Measurements from ENCODE around the gene HECA. TPM values are rescaled to one million over a fixed set of nuclear protein-coding genes. Genes with fewer than 3 reads are reported as not detected.

Gene HECA
- total and polyA plus RNA-seq, 2 of the 8 experiments (the other 6 are each of a cell fraction or from before 2014, with no cell fraction given), result 2.4 to 9.2 TPM

DNA sequence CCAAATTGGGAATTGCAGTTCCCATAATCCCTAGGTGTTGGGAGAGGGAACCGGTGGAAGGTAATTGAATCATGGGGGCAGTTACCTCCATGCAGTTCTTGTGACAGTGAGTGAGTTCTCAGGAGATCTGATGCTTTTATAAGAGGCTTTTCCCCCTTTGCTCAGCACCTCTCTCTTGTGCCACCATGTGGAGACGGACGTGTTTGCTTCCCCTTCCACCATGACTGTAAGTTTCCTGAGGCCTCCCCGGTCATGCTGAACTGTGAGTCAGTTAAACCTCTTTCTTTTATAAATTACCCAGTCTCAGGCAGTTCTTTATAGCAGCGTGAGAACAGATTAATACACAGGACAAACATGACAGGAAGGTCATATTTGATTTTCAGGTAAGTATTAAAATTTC lies 25.3 kb upstream of the HECA start (continued):
- TF ChIP-seq, protein P1, sequence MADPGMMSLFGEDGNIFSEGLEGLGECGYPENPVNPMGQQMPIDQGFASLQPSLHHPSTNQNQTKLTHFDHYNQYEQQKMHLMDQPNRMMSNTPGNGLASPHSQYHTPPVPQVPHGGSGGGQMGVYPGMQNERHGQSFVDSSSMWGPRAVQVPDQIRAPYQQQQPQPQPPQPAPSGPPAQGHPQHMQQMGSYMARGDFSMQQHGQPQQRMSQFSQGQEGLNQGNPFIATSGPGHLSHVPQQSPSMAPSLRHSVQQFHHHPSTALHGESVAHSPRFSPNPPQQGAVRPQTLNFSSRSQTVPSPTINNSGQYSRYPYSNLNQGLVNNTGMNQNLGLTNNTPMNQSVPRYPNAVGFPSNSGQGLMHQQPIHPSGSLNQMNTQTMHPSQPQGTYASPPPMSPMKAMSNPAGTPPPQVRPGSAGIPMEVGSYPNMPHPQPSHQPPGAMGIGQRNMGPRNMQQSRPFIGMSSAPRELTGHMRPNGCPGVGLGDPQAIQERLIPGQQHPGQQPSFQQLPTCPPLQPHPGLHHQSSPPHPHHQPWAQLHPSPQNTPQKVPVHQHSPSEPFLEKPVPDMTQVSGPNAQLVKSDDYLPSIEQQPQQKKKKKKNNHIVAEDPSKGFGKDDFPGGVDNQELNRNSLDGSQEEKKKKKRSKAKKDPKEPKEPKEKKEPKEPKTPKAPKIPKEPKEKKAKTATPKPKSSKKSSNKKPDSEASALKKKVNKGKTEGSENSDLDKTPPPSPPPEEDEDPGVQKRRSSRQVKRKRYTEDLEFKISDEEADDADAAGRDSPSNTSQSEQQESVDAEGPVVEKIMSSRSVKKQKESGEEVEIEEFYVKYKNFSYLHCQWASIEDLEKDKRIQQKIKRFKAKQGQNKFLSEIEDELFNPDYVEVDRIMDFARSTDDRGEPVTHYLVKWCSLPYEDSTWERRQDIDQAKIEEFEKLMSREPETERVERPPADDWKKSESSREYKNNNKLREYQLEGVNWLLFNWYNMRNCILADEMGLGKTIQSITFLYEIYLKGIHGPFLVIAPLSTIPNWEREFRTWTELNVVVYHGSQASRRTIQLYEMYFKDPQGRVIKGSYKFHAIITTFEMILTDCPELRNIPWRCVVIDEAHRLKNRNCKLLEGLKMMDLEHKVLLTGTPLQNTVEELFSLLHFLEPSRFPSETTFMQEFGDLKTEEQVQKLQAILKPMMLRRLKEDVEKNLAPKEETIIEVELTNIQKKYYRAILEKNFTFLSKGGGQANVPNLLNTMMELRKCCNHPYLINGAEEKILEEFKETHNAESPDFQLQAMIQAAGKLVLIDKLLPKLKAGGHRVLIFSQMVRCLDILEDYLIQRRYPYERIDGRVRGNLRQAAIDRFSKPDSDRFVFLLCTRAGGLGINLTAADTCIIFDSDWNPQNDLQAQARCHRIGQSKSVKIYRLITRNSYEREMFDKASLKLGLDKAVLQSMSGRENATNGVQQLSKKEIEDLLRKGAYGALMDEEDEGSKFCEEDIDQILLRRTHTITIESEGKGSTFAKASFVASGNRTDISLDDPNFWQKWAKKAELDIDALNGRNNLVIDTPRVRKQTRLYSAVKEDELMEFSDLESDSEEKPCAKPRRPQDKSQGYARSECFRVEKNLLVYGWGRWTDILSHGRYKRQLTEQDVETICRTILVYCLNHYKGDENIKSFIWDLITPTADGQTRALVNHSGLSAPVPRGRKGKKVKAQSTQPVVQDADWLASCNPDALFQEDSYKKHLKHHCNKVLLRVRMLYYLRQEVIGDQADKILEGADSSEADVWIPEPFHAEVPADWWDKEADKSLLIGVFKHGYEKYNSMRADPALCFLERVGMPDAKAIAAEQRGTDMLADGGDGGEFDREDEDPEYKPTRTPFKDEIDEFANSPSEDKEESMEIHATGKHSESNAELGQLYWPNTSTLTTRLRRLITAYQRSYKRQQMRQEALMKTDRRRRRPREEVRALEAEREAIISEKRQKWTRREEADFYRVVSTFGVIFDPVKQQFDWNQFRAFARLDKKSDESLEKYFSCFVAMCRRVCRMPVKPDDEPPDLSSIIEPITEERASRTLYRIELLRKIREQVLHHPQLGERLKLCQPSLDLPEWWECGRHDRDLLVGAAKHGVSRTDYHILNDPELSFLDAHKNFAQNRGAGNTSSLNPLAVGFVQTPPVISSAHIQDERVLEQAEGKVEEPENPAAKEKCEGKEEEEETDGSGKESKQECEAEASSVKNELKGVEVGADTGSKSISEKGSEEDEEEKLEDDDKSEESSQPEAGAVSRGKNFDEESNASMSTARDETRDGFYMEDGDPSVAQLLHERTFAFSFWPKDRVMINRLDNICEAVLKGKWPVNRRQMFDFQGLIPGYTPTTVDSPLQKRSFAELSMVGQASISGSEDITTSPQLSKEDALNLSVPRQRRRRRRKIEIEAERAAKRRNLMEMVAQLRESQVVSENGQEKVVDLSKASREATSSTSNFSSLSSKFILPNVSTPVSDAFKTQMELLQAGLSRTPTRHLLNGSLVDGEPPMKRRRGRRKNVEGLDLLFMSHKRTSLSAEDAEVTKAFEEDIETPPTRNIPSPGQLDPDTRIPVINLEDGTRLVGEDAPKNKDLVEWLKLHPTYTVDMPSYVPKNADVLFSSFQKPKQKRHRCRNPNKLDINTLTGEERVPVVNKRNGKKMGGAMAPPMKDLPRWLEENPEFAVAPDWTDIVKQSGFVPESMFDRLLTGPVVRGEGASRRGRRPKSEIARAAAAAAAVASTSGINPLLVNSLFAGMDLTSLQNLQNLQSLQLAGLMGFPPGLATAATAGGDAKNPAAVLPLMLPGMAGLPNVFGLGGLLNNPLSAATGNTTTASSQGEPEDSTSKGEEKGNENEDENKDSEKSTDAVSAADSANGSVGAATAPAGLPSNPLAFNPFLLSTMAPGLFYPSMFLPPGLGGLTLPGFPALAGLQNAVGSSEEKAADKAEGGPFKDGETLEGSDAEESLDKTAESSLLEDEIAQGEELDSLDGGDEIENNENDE (IDR thresholded peaks at IDR 0.05; ENCODE audit: insufficient replicate concordance, low read length), result no peak
- TF ChIP-seq SAP30 (IDR thresholded peaks at IDR 0.05; ENCODE audit: insufficient read depth, insufficient replicate concordance, low read length) (no peak), HDAC6 (IDR thresholded peaks at IDR 0.05; ENCODE audit: low read depth, low read length) (no peak), TCF12 (IDR thresholded peaks at IDR 0.05; ENCODE audit: low read depth, low read length) (no peak), JUN (IDR thresholded peaks at IDR 0.05; ENCODE audit: low read depth, low read length) (no peak), NRF1 (IDR thresholded peaks at IDR 0.05; ENCODE audit: low read depth, low read length) (no peak), YY1 (IDR thresholded peaks at IDR 0.05; ENCODE audit: low read depth, low read length) (0 out of 2 replicates have a peak, but pooled peaks have one; percentile 63), SRF (IDR thresholded peaks at IDR 0.05; ENCODE audit: low read depth, low read length) (no peak), EGR1 (IDR thresholded peaks at IDR 0.05; ENCODE audit: borderline replicate concordance, low read depth, low read length) (no peak), PHF8 (conservative IDR thresholded peaks at IDR 0.05; ENCODE audit: low read depth, low read length) (no peak)
- TF ChIP-seq, protein P2, sequence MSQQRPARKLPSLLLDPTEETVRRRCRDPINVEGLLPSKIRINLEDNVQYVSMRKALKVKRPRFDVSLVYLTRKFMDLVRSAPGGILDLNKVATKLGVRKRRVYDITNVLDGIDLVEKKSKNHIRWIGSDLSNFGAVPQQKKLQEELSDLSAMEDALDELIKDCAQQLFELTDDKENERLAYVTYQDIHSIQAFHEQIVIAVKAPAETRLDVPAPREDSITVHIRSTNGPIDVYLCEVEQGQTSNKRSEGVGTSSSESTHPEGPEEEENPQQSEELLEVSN (IDR thresholded peaks at IDR 0.05), result no peak
